ENCODE results near the gene ELAC2.

Gene ELAC2

GRCh38 chr17:13016881-13017654 lies 759 bp downstream of the ELAC2 start:
- no peak for DNase-seq (ENCODE audit: low spot score)

- no peak for DNase-seq (ENCODE audit: low spot score)
These were observed 3.0 kb downstream of the ELAC2 start for GRCh38 chr17:13014801-13015200.

GRCh38 chr17:13010959-13011358 lies 6.9 kb downstream of the ELAC2 start:
- DNase-seq (ENCODE audit: low spot score), result no peak

GRCh38 chr17:13008461-13008860 lies 9.4 kb downstream of the ELAC2 start:
- no peak for DNase-seq (ENCODE audit: low spot score)

GRCh38 chr17:13005530-13005929 lies 12.3 kb downstream of the ELAC2 start:
- no peak for DNase-seq (ENCODE audit: low spot score)

GRCh38 chr17:13004336-13004735 lies 13.5 kb downstream of the ELAC2 start:
- DNase-seq (ENCODE audit: low spot score), result no peak

GRCh38 chr17:13003927-13004326 lies 13.9 kb downstream of the ELAC2 start:
- no peak for DNase-seq (ENCODE audit: low spot score)

- DNase-seq (ENCODE audit: low spot score), result no peak
These were observed 14.4 kb downstream of the ELAC2 start for GRCh38 chr17:13003454-13003851.

- peak; percentile 69 for DNase-seq (ENCODE audit: low spot score)
These were observed 14.9 kb downstream of the ELAC2 start for GRCh38 chr17:13002761-13003453.

- no peak for DNase-seq (ENCODE audit: low spot score)
These were observed 15.7 kb downstream of the ELAC2 start for GRCh38 chr17:13001991-13002615.

- DNase-seq (ENCODE audit: low spot score), result no peak
These were observed 17.3 kb downstream of the ELAC2 start for GRCh38 chr17:13000561-13000960.

GRCh38 chr17:12998874-12999273 lies 19.0 kb downstream of the ELAC2 start:
- no peak for DNase-seq (ENCODE audit: low spot score)

GRCh38 chr17:12998461-12998860 lies 19.4 kb downstream of the ELAC2 start:
- no peak for DNase-seq (ENCODE audit: low spot score)

GRCh38 chr17:12996941-12997340 lies 20.9 kb downstream of the ELAC2 start:
- DNase-seq (ENCODE audit: low spot score), result no peak

GRCh38 chr17:12996357-12996756 lies 21.5 kb downstream of the ELAC2 start:
- no peak for DNase-seq (ENCODE audit: low spot score)

- no peak for DNase-seq (ENCODE audit: low spot score)
These were observed 21.9 kb downstream of the ELAC2 start for GRCh38 chr17:12995896-12996295.

GRCh38 chr17:12995106-12995895 lies 22.5 kb downstream of the ELAC2 start:
- DNase-seq (ENCODE audit: low spot score), result no peak

- DNase-seq (ENCODE audit: low spot score), result no peak
These were observed 23.3 kb downstream of the ELAC2 start for GRCh38 chr17:12994341-12995074.

GRCh38 chr17:12993631-12994030 lies 24.2 kb downstream of the ELAC2 start:
- DNase-seq (ENCODE audit: low spot score), result no peak

GRCh38 chr17:12992676-12993075 lies 25.2 kb downstream of the ELAC2 start:
- no peak for DNase-seq (ENCODE audit: low spot score)

- DNase-seq (ENCODE audit: low spot score), result no peak
These were observed 26.9 kb downstream of the ELAC2 start for GRCh38 chr17:12990926-12991325.
